ENCODE data around the gene KRT39. TPM values are rescaled to one million over a fixed set of nuclear protein-coding genes. Genes with fewer than 3 reads are reported as not detected.

Gene KRT39
- total and polyA plus RNA-seq, 2 of the 13 experiments (the other 11 are each of a cell fraction or from before 2014, with no cell fraction given), result 0.07 to 1.2 TPM

GRCh38 chr17:40922239-40922638 is 44.5 kb downstream of the KRT39 start:
- no TSS peak for BruUV-seq (replicated peaks)
- TF ChIP-seq THRA (CRISPR knock-in tag; IDR thresholded peaks at IDR 0.05; ENCODE audit: borderline replicate concordance) (no peak), SAP130 (CRISPR knock-in tag; IDR thresholded peaks at IDR 0.05; ENCODE audit: low read depth) (peak; percentile 33; the same call in 1 of the 2 replicates), FOSL2 (CRISPR knock-in tag; IDR thresholded peaks at IDR 0.05) (peak; percentile 95), GATAD2A (CRISPR knock-in tag; IDR thresholded peaks at IDR 0.05) (0 out of 2 replicates have a peak, but pooled peaks have one; percentile 29), SMAD3 (CRISPR knock-in tag; IDR thresholded peaks at IDR 0.05) (no peak), ZNF501 (CRISPR knock-in tag; IDR thresholded peaks at IDR 0.05) (0 out of 2 replicates have a peak, but pooled peaks have one; percentile 25), ZNF670 (CRISPR knock-in tag; IDR thresholded peaks at IDR 0.05; ENCODE audit: borderline replicate concordance) (no peak), RAD21 (CRISPR knock-in tag; IDR thresholded peaks at IDR 0.05) (no peak), ZSCAN29 (CRISPR knock-in tag; conservative IDR thresholded peaks at IDR 0.05) (no peak), CSRNP2 (CRISPR knock-in tag; conservative IDR thresholded peaks at IDR 0.05; ENCODE audit: low read depth) (no peak), RNF219 (CRISPR knock-in tag; IDR thresholded peaks at IDR 0.05) (no peak), MXI1 (IDR thresholded peaks at IDR 0.05; ENCODE audit: borderline replicate concordance, low read depth, low read length) (0 out of 3 replicates have a peak, but pooled peaks have one; percentile 49), MEIS1 (CRISPR knock-in tag; IDR thresholded peaks at IDR 0.05; ENCODE audit: borderline replicate concordance) (no peak), RFX3 (CRISPR knock-in tag; IDR thresholded peaks at IDR 0.05) (peak; percentile 70), ELF3 (CRISPR knock-in tag; IDR thresholded peaks at IDR 0.05) (0 out of 2 replicates have a peak, but pooled peaks have one; percentile 18), FOSL1 (CRISPR knock-in tag; IDR thresholded peaks at IDR 0.05; ENCODE audit: borderline replicate concordance) (0 out of 2 replicates have a peak, but pooled peaks have one; percentile 21), ZC3H4 (CRISPR knock-in tag; IDR thresholded peaks at IDR 0.05; ENCODE audit: borderline replicate concordance) (no peak), XBP1 (CRISPR knock-in tag; IDR thresholded peaks at IDR 0.05) (no peak), ZNF652 (CRISPR knock-in tag; IDR thresholded peaks at IDR 0.05; ENCODE audit: borderline replicate concordance, low read depth) (no peak), TBP (CRISPR knock-in tag; IDR thresholded peaks at IDR 0.05) (no peak), RARA (CRISPR knock-in tag; IDR thresholded peaks at IDR 0.05) (peak; percentile 33; the same call in 1 of the 2 replicates), ZNF713 (CRISPR knock-in tag; IDR thresholded peaks at IDR 0.05) (no peak), KDM6A (CRISPR knock-in tag; IDR thresholded peaks at IDR 0.05; ENCODE audit: low read depth) (no peak)

More at GRCh38 chr17:40922239-40922638, 44.5 kb downstream of the KRT39 start:
- peaks cover 15% of the 10 kb centered on the region for H3K4me1 ChIP-seq (ENCODE audit: insufficient read depth, low read length)
- H4K20me1 ChIP-seq (ENCODE audit: insufficient read depth, low read length), result no peaks in the 10 kb centered on the region
- ChIA-PET POLR2A (no interaction called here), CTCF (ENCODE audit: low intra/inter-chr PET ratio, low total read pairs) (no interaction called here)
- in situ Hi-C loops (cut with HindIII; ENCODE audit: extremely low pct_ligation_motif_present, low pct_unique_long_range_greater_than_20kb) (no loop called here), intact Hi-C loops (cut with micrococcal nuclease; ENCODE audit: unreplicated experiment) (no loop called here)
- no peaks in the 10 kb centered on the region for H3K79me2 ChIP-seq (ENCODE audit: insufficient read depth, low read length)
- H3K36me3 ChIP-seq (replicated peaks in 1 of 2; ENCODE audit: control insufficient read depth in 1 of 2, insufficient read depth in 2 of 2, low read length in 2 of 2), result 0 out of 5 replicates have a peak, but pooled peaks cover 1 to 3% of the 10 kb centered on the region in 2 experiments
- no peak overlapping the region for H3K9ac ChIP-seq (ENCODE audit: insufficient read depth, low read depth, low read length)
- DNase-seq (ENCODE audit: low spot score), result peak; percentile 68
- H3K4me3 ChIP-seq (replicated peaks in 1 of 3; ENCODE audit: insufficient read depth in 1 of 3, low read depth in 2 of 3, low read length in 3 of 3), result no peak overlapping the region
- ATAC-seq, result peak; percentile 75
- no peak overlapping the region for H3K4me2 ChIP-seq (ENCODE audit: low read depth, low read length)
- no peak for FAIRE-seq
- H3K27me3 ChIP-seq (ENCODE audit: control insufficient read depth in 1 of 2, insufficient read depth in 2 of 2, low read length in 2 of 2), result no peaks in the 10 kb centered on the region
- H3K27ac ChIP-seq (ENCODE audit: extremely low read length, insufficient read depth, low read length), result no peak overlapping the region
- H2AFZ ChIP-seq (ENCODE audit: low read length), result no peak overlapping the region
- H3K9me3 ChIP-seq (ENCODE audit: low read length), result no peaks in the 10 kb centered on the region
- 63% methylated on average over 2 of the region's 2 CpGs for WGBS (ENCODE audit: low lambda C conversion rate)

Data from HepG2 (cell line).